G401 (cell line): ENCODE measurements around the gene STK35. TPM values are rescaled to one million over a fixed set of nuclear protein-coding genes. Genes with fewer than 3 reads are reported as not detected.

ENCODE experiments used
- DNase-seq: peaks from one replicate; pipeline ENCODE4 v3.0.0-alpha.2; 2015; ENCODE audit warnings: low spot score
- in situ Hi-C: cut with HindIII; loops from 2 replicates; pipeline ENCODE4 v1.10.0; 2016; ENCODE audit warnings: low sequenced_read_pairs, mixed read lengths
- total RNA-seq: library from RNA; depleted of rRNA; stranded (reverse); fragments of >200 nt; shearing (Covaris generic); gene quantifications from 2 replicates; pipeline ENCODE4 v1.2.3, GENCODE V29; 2014

STK35 gene
- total RNA-seq, 1 experiment from 2014 or later = 12.9 TPM

DNA sequence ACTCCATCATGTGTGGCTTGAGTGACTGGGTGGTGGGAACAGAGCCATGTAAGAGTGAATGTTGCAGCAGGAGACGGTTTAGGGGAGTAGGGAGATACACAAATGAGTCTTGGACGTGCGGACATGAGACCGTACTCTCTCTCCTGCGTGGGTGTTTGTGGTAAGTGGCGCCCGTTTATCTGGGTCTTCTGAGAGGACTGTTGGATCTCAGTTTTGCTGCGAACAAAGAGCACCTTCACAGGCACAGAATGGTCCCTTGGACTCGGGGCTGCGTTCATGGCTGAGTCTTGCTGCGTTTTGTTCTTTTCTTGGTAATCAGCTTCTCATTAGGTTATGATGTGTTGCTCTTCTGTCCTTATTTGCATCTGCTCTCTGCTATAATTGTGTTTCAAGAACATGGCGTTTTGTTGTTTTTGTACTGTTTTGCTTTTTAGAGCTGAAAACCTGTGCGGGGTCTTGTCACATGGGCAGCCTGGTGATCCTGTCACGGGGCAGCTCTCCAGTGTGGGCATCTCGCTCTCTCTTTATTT lies 28.5 kb downstream of the STK35 start:
- in situ Hi-C loops = no loop called here
- DNase-seq = peak; percentile 42

DNA sequence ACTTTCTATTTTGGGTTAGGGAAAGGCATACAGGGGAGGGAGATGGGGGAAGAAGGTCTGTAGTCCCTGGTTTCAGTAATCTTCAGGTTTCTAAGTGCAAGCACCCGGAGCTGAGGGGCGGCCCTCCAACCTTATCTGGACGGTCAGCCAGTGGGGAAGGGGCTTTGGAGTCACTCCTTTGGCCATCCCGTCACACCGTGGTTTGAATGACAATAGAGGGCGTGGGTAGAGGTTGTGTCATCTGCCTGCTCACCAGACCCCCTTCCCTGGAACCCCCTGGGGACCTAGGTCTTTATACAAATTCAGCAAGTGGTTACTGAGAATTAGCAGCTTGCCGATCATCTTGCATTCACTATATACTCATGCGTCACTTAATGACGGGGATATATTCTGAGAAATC lies 29.1 kb downstream of the STK35 start:
- in situ Hi-C loops = no loop called here
- DNase-seq = no peak

DNA sequence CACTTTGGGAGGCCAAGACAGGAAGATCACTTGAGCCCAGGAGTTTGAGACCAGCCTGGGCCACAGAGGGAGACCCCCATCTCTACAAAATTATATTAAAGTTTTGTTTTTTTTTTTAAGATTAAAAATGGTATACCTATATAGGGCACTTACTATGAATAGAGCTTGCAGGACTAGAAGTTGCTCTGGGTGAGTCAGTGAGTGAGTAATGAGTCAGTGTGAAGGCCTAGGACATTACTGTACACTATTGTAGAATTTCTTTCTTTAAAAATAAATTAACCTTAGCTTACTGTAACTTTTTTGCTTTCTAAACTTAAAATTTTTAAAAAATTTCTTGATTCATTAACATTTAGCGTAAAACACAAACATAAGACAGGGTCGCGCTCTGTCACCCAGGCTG lies 29.7 kb downstream of the STK35 start:
- no peak for DNase-seq
- in situ Hi-C loops = no loop called here

DNA sequence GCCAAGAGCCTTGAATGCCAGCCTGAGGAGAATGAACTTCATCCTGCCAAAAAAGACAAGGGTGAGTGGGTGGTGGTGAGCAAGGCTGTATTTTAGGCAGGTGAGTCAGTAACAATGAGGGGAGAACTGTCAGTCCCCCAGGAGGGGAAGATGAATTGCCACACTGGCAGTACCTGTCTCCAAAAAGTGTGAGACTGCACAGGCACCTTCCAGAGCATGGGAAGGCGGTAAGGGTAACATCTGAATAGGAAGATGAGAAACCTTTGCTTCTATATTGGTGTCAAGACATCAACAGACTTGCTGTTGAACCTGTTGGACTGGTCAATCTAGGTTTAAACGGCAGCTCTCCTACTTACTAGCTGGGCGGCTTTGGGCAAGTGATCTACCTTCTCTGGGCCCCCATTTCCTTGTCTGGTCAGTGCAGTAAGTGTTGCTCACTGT lies 30.9 kb downstream of the STK35 start:
- DNase-seq = no peak
- in situ Hi-C loops = no loop called here

DNA sequence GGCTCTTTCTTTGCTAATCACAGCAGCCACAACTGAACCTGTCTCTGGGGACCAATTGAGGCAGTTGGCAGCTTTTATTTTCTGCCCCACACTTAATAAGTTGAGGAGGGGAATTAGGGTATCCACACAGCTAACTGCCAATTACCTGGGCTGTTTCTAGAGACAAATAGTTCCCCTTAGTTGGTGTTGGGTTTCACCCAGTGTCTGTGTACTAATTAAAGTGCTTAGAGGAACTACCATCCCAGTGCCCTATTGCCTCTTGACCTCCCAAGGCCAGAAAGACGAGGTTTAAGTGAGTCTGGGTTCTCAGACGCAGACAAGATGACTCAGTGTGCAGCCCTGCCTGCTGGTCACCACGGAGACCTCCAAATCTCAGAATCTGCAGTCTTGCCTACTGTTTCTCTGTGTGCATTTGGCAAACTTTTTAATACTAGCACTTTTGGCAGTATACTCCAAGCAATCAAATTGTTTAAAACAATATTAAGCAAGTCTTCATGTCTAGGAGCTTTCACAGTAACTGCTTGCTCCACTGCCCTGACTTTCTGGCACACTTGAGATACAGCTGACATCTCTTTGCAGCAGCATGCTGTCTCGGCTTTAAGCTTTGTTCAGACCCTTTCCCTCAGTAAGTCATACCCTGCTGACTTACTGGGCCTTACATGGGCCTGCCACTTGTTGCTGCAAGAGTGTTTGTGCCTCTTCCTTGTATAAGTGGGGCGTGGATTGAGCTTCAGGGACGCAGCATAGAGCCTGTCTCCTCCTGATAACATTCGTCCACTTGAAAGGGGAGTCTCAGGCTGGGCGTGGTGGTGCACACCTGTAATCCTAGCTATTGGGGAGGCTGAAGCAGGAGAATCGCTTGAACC lies 31.9 kb downstream of the STK35 start:
- in situ Hi-C loops = no loop called here
- no peak for DNase-seq

DNA sequence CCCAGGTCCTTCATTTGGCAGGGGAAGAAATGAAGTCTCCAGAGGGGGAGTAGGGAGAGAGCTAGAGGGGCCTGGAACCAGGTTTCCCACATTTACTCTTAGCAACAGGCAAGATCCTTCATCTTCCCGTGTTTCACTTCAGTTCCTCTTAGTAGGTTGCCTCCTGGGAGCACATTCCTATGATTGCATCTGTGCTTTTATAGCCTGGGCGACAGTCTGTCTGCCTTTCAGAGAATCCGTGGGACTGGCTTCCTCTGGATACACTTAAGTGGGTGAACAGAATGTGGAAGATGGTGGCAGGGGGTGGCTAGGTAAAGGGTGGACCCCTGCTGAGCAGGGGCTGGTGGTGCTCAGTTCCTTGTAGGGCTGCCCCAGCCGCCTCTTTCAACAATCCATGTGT lies 33.4 kb downstream of the STK35 start:
- in situ Hi-C loops = no loop called here
- no peak for DNase-seq

DNA sequence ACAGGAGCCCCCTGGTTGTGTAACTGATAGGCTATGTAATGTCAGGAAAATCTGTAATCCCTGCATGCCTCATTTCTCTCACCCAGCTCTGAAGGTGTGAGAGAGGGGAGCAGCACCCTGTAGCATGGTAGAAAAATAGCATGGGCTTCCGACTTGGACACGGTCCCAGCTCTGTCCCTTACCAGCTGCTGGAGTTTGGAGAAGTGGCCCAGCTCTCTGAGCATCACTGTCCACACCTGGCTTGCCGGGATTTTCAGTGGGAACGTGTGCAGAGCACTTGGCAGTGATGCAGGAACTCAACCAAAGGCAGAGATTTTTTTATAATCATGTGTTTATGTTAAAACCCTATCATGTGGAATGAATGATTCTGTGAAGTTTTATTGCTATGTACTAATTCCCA lies 34.6 kb downstream of the STK35 start:
- DNase-seq = peak; percentile 21
- in situ Hi-C loops = no loop called here

DNA sequence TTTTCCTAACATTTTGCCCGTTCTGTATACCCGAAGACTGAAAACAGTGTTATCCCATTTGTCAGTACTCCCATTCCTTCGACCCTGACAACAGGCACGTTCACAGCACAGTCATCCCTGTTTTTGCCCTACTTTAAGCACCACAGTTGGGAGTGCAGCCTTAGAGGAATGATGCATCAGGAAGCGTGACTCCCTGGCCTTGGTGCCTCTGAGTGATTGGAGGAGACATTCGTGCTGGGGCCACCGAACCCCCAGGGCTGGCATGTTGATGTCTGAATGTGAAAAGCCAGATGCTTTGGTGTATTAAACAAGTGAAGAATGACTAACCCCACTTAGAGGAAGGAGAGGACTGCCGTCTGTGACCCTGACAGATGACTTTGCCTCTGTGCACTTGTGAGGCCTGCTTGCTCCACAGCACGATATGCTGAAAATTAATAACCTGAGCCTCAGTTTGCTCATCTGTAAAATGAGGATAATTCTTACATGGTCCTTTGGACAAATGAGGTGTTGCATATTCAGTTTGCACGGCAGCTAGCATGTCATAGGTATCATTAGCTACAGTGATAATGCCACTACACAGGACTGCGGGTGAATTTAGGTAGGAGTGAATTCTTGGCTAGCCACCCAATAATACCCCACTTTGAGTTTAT lies 36.0 kb downstream of the STK35 start:
- in situ Hi-C loops = no loop called here
- DNase-seq = no peak

DNA sequence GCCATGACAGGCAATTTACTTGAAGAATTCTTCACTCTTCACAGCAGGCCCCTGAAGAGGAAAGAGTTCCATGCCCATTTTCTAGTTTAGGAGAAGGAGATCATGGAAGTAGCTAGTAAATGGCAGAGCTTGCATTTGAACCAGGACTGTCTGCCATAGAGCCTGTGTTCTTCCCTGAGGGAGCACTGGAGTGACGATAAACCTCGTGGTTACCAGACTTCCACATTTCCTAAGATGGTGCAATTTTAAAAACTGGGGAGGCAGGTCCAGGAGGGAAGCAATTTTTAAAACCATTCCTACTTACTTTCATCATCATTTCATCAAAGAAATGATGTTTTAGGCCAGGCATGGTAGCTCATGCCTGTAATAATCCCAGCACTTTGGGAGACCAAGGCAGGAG lies 36.8 kb downstream of the STK35 start:
- in situ Hi-C loops = no loop called here
- no peak for DNase-seq

DNA sequence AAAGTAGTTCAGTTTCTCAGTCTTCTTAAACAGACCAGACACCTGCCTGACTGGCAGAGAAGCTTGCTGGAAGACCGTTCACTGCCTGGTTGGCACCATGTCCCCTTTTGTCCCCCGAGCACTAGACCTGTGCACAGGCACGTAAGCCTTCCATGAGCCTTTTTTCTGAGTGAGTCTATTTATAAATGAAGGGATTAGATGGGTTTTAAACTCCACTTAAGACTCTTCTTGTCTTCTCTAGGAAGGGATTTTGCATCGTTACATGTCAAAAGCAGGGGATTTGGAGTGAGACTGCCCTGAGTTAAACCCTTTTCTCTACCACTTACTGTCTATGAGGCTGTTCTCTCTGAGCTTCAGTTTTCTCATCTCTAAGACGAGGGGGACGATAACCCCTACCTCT lies 37.6 kb downstream of the STK35 start:
- peak; percentile 34 for DNase-seq
- in situ Hi-C loops = no loop called here

DNA sequence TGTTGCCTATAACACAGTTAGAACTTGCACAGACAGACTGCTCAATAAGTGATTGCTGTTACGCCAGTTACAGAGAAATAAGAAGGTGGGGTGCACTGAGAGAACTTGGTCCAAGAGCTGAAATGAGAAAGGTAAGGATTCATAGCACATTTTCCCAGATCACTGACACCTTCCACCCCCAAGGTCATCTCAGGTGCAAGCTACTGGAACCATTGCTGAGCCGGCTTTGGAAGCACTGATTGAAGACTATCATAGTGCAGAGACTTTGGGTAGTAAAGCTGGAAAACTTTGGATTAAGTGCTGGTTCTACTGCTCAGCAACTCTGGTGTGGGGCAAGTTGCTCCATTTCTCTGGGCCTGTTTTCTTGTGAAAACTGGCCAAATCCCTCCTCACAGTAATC lies 38.1 kb downstream of the STK35 start:
- no peak for DNase-seq
- in situ Hi-C loops = no loop called here

DNA sequence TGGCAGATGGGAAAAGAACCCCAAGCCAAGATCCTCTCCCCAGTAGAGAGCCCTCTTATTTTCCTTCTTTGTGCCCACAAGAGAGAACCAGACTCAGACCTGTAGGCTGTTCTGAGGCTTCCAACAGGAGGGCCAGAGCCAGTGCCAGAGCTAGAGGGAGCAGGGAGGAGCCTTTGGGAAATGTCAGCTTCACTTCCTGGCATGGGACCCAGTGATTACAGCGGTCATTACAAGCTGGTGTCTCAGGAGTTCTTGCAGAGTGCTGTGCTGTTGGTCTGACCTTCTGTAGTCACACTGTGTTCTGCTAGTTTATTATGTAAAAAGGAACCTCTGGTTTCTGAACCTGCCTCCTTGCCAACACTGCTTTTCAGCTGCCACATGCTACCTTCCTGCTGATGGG lies 38.9 kb downstream of the STK35 start:
- in situ Hi-C loops = no loop called here
- peak; percentile 91 for DNase-seq

DNA sequence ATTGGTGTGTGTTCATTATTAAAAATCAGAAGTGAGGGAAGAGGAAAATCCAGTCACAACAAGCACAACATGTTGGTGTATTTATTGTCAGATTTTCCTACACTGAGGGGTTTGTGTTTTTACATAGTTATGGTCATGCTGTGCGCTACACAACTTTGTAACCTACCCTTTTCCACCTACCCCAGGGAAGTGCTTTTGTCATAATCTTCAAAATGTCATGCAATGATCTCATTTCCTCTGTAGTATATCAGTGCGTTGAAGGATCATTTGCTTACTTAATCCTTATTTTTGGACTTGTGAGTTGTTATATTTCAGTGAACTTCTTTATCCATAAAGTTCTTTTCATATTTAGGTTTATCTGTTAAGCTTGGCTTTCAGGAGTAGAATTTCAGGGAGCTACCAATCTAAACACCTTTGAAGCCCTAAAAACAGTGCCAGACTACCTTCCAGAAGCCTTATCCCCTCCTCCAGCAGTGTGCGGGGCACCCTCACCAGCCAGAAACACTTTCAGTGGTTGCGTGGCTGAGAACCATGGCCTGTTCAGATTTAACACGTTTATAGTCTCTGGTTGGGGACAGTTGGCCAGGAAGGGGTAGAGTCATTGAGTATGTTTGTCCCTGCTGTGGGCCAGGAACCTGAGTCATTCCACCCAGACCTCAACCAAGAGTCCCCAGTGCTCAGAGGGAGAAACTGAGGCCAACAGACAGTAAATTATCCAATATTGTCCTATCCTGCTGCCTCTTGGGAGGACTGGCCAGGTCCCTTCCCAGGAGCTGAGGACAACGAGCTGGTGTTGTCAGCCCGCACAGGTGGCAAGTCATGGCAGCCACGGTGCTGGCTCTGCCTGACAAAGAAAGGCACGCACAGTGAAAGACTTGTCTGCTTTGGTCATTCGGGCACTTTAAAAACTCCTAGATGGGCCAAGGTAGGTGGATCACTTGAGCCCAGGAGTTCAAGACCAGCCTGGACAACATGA lies 40.3 kb downstream of the STK35 start:
- in situ Hi-C loops = no loop called here
- DNase-seq = no peak

DNA sequence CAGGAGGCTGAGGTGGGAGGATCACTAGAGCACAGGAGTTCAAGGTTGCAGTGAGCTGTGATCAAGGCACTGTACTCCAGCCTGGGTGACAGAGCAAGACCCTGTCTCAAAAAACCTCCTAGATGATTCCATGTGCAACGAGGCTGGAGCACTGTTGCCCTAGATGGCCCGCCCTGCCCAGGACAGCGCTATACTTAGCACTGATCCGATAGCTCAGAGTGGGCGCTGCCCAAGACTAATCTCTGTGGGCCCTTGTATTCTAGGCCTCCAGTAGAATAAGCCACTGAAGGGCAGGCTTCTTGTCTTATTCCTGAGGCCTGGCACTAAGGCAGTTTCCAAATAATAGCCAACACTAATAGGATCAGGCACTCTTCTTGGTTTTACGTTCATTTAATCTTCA lies 41.0 kb downstream of the STK35 start:
- in situ Hi-C loops = no loop called here
- no peak for DNase-seq

DNA sequence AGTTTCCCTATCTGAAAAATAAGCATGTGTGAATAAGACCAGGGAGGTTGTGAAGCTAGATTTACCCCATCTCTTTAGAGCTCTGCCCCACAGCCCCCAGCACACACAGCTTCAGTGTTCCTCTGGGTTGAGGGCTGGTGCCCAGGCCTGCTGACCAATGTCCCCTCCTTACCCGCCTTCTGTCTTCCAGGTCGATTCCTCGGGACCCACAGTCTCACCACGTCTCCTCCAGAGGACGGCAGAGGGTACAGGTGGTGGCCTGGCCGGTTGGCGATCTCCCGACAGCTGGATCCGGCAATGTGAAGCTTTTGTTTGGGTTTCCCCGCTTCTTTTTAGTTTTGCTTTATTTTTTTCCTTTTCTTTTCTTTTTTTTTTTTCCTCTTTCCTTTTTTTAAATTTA lies 42.0 kb downstream of the STK35 start:
- in situ Hi-C loops = no loop called here
- DNase-seq = no peak

DNA sequence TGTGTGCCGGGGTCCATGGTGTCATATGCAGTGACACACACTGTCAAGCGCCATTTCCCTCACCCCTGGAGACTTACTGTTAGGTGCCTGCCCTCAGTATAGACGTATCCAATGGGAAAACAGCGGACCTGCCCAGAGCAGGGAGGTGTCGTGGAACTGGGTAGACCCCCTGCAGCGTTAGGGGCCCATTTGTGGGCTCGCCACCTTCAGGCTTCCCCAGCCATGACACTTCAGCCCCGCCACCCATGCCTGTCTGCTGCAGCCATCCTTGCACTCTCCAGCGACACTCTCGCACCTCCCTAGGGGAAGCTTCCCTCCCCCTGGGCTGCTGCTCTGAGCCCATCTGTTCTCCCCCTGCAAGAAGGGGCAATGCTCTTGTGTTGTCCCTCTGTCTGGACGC lies 43.2 kb downstream of the STK35 start:
- DNase-seq = no peak

DNA sequence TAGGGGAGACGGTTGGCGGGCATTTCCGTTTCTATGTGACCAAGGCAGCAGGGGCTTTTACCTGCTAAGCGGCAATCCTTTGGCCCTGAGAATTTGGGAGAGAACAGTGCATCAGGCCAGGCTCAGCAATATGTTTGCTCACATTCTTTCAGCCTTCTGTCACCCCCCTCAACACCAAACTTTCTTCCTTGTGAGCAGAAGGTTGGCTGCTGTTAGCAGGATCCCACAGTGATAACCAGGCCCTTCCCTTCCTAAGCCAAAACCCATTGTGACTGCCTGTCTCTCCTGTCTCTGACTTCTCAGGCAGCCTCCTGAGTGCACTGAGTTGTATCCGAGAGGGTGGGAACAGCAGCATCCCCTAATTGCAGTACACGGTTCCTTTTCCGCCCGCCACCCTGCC lies 43.7 kb downstream of the STK35 start:
- in situ Hi-C loops = no loop called here

More for the DNA sequence above, 43.2 kb downstream of the STK35 start:
- in situ Hi-C loops = no loop called here

DNA sequence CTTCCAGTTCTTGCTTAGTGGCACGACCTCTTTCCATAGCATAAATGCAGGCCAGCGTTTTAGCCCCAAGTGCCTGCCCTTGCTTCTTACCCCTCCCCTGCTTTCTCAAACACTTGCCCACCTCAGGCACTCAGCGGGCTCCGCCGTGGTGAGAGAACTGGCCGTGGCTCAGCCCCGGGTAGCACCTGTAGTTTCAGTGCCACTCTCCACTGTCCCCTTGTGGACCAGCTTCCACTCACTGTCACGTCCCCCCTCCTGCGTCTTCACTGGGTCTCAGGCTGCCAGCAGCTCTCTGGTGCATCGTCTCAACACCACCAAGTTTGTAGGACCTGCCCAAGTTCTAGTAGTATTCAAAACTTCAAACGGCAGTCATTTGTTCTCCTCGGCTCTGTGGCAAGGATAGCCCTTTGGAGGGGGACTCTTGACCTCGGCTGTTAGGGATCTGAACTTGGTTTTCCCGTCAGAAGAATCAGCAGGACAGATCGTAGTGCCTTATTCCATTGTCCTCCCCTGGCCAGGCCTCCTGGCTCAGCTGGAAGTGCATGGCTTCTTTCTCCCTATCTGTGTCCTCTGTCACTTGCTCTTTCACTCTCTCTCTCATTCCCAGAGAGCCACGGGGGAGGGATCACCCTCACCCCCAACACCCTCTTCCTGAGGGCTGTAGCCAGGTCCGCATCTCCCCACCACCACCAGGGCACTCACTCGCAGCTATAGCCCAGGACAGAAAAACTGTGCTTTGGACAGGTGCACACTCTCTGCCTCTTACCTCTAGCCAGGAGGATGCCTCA lies 44.6 kb downstream of the STK35 start:
- in situ Hi-C loops = no loop called here
- no peak for DNase-seq

More for the DNA sequence above, 43.7 kb downstream of the STK35 start:
- no peak for DNase-seq

DNA sequence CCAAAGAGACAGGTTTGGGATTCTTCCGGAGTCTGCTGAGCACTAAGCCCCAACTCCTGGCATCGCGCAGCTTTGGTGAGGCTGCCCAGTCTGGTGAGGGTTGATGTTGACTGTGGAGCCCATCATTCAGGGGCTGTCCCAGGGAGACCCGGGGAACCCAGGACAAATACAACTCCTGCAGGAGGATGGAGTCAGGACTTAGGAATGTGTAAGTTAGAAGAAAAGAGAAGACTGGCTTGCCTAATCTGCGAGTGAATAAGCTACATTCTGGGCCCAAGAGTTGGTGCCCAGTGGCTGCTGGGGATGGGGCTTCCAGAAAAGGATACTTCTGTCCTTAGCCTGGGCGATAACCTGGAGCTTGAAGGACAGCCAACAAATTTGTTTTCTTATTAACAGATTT lies 47.9 kb downstream of the STK35 start:
- DNase-seq = no peak
- in situ Hi-C loops = no loop called here
